MCF 10A (cell line): ENCODE results near the gene LRRC63. TPM values are rescaled to one million over a fixed set of nuclear protein-coding genes. Genes with fewer than 3 reads are reported as not detected.
"Not testable (repeated sequence)": the region's sequence is repeated elsewhere in the genome, so short reads cannot be mapped to it uniquely, and the experiment has no call there.

Experiments
- BruUV-seq: library from RNA; stranded (reverse); fragments of 400-500 nt; replicated peaks from 2 replicates; lab custom pipeline; 2021; lab: Mats Ljungman, UMichigan
- CTCF ChIA-PET: fragments of 300-600 bp; sonication (Branson Sonifier 250); formaldehyde crosslinking; extraction: SDS; loops from one replicate; lab custom pipeline; 2021; ENCODE audit warnings: antibody characterized with exemption, inconsistent platforms; lab: Yijun Ruan, JAX
- POLR2A ChIA-PET: fragments of 300-600, 350-650 bp; sonication (Branson Sonifier 250); formaldehyde crosslinking; extraction: SDS; loops from one replicate; lab custom pipeline; 2020; ENCODE audit warnings: antibody characterized with exemption, inconsistent platforms; lab: Yijun Ruan, JAX
- DNase-seq: peaks from one replicate; pipeline ENCODE4 v3.0.0-alpha.2; 2018; ENCODE audit not compliant: unreplicated experiment
- H3K27ac Mint-ChIP-seq: one replicate; pipeline ENCODE4 v1.8.0; 2022; ENCODE audit warnings: mild to moderate bottlenecking, low read depth, mixed read lengths; ENCODE audit not compliant: unreplicated experiment
- H3K27me3 Mint-ChIP-seq: one replicate; pipeline ENCODE4 v1.8.0; 2022; ENCODE audit warnings: mixed read lengths; ENCODE audit not compliant: insufficient read depth, unreplicated experiment
- H3K36me3 Mint-ChIP-seq: one replicate; pipeline ENCODE4 v1.8.0; 2022; ENCODE audit warnings: mild to moderate bottlenecking, moderate library complexity, mixed read lengths; ENCODE audit not compliant: insufficient read depth, unreplicated experiment
- H3K4me1 Mint-ChIP-seq: one replicate; pipeline ENCODE4 v1.8.0; 2022; ENCODE audit warnings: mixed read lengths; ENCODE audit not compliant: insufficient read depth, unreplicated experiment
- H3K4me3 Mint-ChIP-seq: one replicate; pipeline ENCODE4 v1.8.0; 2022; ENCODE audit warnings: mild to moderate bottlenecking, moderate library complexity, mixed read lengths; ENCODE audit not compliant: unreplicated experiment
- H3K9me3 Mint-ChIP-seq: one replicate; pipeline ENCODE4 v1.8.0; 2022; ENCODE audit warnings: mixed read lengths; ENCODE audit not compliant: unreplicated experiment
- CTCF ChIP-seq: fragments of 200-600 bp; IDR thresholded peaks from one replicate; pipeline ENCODE4 v1.8.0; 2022; ENCODE audit warnings: antibody characterized with exemption, mild to moderate bottlenecking; ENCODE audit not compliant: unreplicated experiment
- intact Hi-C: fragments of 100-400 bp; cut with micrococcal nuclease; formaldehyde crosslinking; loops from 2 replicates; pipeline ENCODE4 v1.14.1; 2022
- total RNA-seq: library from RNA; stranded (reverse); gene quantifications from 2 replicates; pipeline ENCODE4 v1.2.3, GENCODE V29; 2022

Gene LRRC63
- total RNA-seq, 1 experiment from 2014 or later, result not detected

- TF ChIP-seq CTCF, result no peak
- Mint-ChIP-seq H3K4me1 (peaks cover 6% of the 10 kb centered on the region), H3K36me3 (no peaks in the 10 kb centered on the region), H3K9me3 (no peaks in the 10 kb centered on the region), H3K4me3 (no peak overlapping the region), H3K27me3 (peaks cover 39% of the 10 kb centered on the region), H3K27ac (no peak overlapping the region)
- intact Hi-C loops, result no loop called here
- no TSS peak for BruUV-seq
- POLR2A ChIA-PET, result interaction anchor here (0.6 kb wide), 2 partner anchors 20 to 43 kb away, joined by 3 read pairs; no protein-coding TSS in a partner anchor
- no peak for DNase-seq
- CTCF ChIA-PET, result no interaction called here
Measured at GRCh38 chr13:46213242-46213641, 1.5 kb downstream of the LRRC63 start.

GRCh38 chr13:46214741-46215140 is 3.0 kb downstream of the LRRC63 start:
- DNase-seq, H3K9me3 Mint-ChIP-seq, H3K4me1 Mint-ChIP-seq, BruUV-seq, intact Hi-C loops, H3K27ac Mint-ChIP-seq, H3K36me3 Mint-ChIP-seq, H3K4me3 Mint-ChIP-seq, POLR2A ChIA-PET: not testable (repeated sequence)
- peaks cover 54% of the 10 kb centered on the region for H3K27me3 Mint-ChIP-seq
- CTCF ChIA-PET, result interaction anchor here (0.6 kb wide), 1 partner anchor 646 kb away, joined by 3 read pairs; no protein-coding TSS in a partner anchor

- H3K36me3 Mint-ChIP-seq, CTCF ChIA-PET, H3K27ac Mint-ChIP-seq, H3K4me3 Mint-ChIP-seq, DNase-seq, intact Hi-C loops, H3K9me3 Mint-ChIP-seq, BruUV-seq, H3K4me1 Mint-ChIP-seq: not testable (repeated sequence)
- POLR2A ChIA-PET, result interaction anchor here (0.7 kb wide), 1 partner anchor 73 kb away, joined by 3 read pairs; no protein-coding TSS in a partner anchor
- H3K27me3 Mint-ChIP-seq, result peaks cover 42% of the 10 kb centered on the region
Measured at GRCh38 chr13:46220234-46220633, 8.5 kb downstream of the LRRC63 start.

- Mint-ChIP-seq H3K27me3 (peaks cover 27% of the 10 kb centered on the region), H3K27ac (no peak overlapping the region), H3K36me3 (no peaks in the 10 kb centered on the region), H3K4me1 (no peaks in the 10 kb centered on the region), H3K9me3 (peaks cover 7% of the 10 kb centered on the region), H3K4me3 (no peak overlapping the region)
- no peak for TF ChIP-seq CTCF
- intact Hi-C loops, result no loop called here
- CTCF ChIA-PET, result interaction anchor here (0.5 to 0.6 kb wide), 2 partner anchors 26 to 393 kb away, joined by 3 to 4 read pairs; no protein-coding TSS in a partner anchor
- no TSS peak for BruUV-seq
- DNase-seq, result no peak
- POLR2A ChIA-PET, result no interaction called here
Measured at GRCh38 chr13:46229251-46229650, 17.5 kb downstream of the LRRC63 start.

- H3K36me3 Mint-ChIP-seq, result peaks cover 6% of the 10 kb centered on the region
- H3K4me1 Mint-ChIP-seq, result no peaks in the 10 kb centered on the region
- BruUV-seq, result no TSS peak
- H3K9me3 Mint-ChIP-seq, result peaks cover 17% of the 10 kb centered on the region
- no peak overlapping the region for H3K4me3 Mint-ChIP-seq
- H3K27me3 Mint-ChIP-seq, result peaks cover 39% of the 10 kb centered on the region
- no peak for DNase-seq
- no peak for TF ChIP-seq CTCF
- CTCF ChIA-PET, result interaction anchor here (0.6 kb wide), 1 partner anchor 142 kb away, joined by 4 read pairs; no protein-coding TSS in a partner anchor
- POLR2A ChIA-PET, result no interaction called here
- no peak overlapping the region for H3K27ac Mint-ChIP-seq
- intact Hi-C loops, result no loop called here
Measured at GRCh38 chr13:46232281-46232680, 20.6 kb downstream of the LRRC63 start.
